SK-N-SH (cell line): Measurements from ENCODE around the gene XRCC3. TPM values are rescaled to one million over a fixed set of nuclear protein-coding genes. Genes with fewer than 3 reads are reported as not detected.

Experiments used
- CTCF ChIA-PET: fragments of 300-600, 350-600 bp; formaldehyde crosslinking; extraction: SDS; loops from one replicate; lab custom pipeline; 2021; lab: Yijun Ruan, JAX
- POLR2A ChIA-PET: fragments of 350-600 bp; sonication (Branson Sonifier 250); formaldehyde crosslinking; extraction: SDS; loops from one replicate; lab custom pipeline; 2020; ENCODE audit warnings: antibody characterized with exemption, inconsistent platforms; lab: Yijun Ruan, JAX
- DNase-seq: peaks from one replicate; pipeline ENCODE4 v3.0.0; 2012
- H2AFZ ChIP-seq: fragments of 200-600 bp; sonication (generic); 2 replicates; pipeline ENCODE4 v1.8.1; 2016; ENCODE audit warnings: antibody characterized with exemption, mild to moderate bottlenecking, low read depth
- H3F3A ChIP-seq: fragments of 200-600 bp; sonication (generic); replicated peaks from 2 replicates; pipeline ENCODE3; 2016; ENCODE audit warnings: antibody characterized with exemption, mild to moderate bottlenecking; ENCODE audit not compliant: insufficient read depth
- H3K27ac ChIP-seq, 2 experiments: fragments of 200-500 bp in 1 of 2; fragments of 200-600 bp in 1 of 2; sonication (Bioruptor generic) in 1 of 2; sonication (generic), shearing (Covaris generic) in 1 of 2; 2 replicates each; pipeline versions ENCODE4 v1.5.1 to v1.6.1; 2014 to 2016; ENCODE audit warnings: low read depth in 2 of 2, inconsistent platforms in 1 of 2, low read length in 1 of 2, mild to moderate bottlenecking in 1 of 2, mixed read lengths in 1 of 2
- H3K27me3 ChIP-seq: fragments of 200-600 bp; sonication (generic), shearing (Covaris generic); 2 replicates; pipeline ENCODE4 v1.6.1; 2016; ENCODE audit warnings: mixed run types; ENCODE audit not compliant: insufficient read depth
- H3K36me3 ChIP-seq, 2 experiments: fragments of 200-500 bp in 1 of 2; fragments of 200-600 bp in 1 of 2; sonication (Bioruptor generic) in 1 of 2; sonication (generic) in 1 of 2; replicated peaks in 1 of 2; 2 replicates each; pipeline versions ENCODE3 to v1.5.1; 2014 to 2016; ENCODE audit warnings: low read length in 1 of 2, mild to moderate bottlenecking in 1 of 2; ENCODE audit not compliant: insufficient read depth in 2 of 2, control insufficient read depth in 1 of 2
- H3K4me1 ChIP-seq, 2 experiments: fragments of 200-500 bp in 1 of 2; fragments of 200-600 bp in 1 of 2; sonication (Bioruptor generic) in 1 of 2; sonication (generic), shearing (Covaris generic) in 1 of 2; 2 replicates each; pipeline versions ENCODE4 v1.5.1 to v1.6.1; 2014 to 2016; ENCODE audit warnings: low read depth in 1 of 2, low read length in 1 of 2, mixed run types in 1 of 2; ENCODE audit not compliant: insufficient read depth in 2 of 2, control insufficient read depth in 1 of 2
- H3K4me2 ChIP-seq: fragments of 200-600 bp; sonication (generic), shearing (Covaris generic); 2 replicates; pipeline ENCODE4 v1.6.1; 2017; ENCODE audit warnings: mixed run types
- H3K4me3 ChIP-seq, 2 experiments: fragments of 200-500 bp in 1 of 2; fragments of 200-600 bp in 1 of 2; sonication (Bioruptor generic) in 1 of 2; sonication (generic), shearing (Covaris generic) in 1 of 2; 2 replicates each; pipeline versions ENCODE4 v1.5.1 to v1.8.1; 2014 to 2016; ENCODE audit warnings: low read depth in 2 of 2, inconsistent platforms in 1 of 2, low read length in 1 of 2, mild to moderate bottlenecking in 1 of 2, mixed read lengths in 1 of 2, moderate library complexity in 1 of 2
- H3K79me2 ChIP-seq: fragments of 200-600 bp; sonication (generic); 2 replicates; pipeline ENCODE4 v1.8.1; 2017; ENCODE audit warnings: mild to moderate bottlenecking; ENCODE audit not compliant: insufficient read depth
- H3K9ac ChIP-seq: fragments of 200-600 bp; sonication (generic); 2 replicates; pipeline ENCODE4 v1.6.1; 2017; ENCODE audit warnings: mixed run types
- H3K9me2 ChIP-seq: fragments of 200-600 bp; sonication (generic); 2 replicates; pipeline ENCODE4 v1.6.1; 2017; ENCODE audit warnings: mixed run types
- H3K9me3 ChIP-seq: fragments of 200-600 bp; sonication (generic); 2 replicates; pipeline ENCODE4 v1.6.1; 2017; ENCODE audit warnings: mixed run types, mild to moderate bottlenecking, moderate library complexity
- H4K20me1 ChIP-seq: fragments of 200-600 bp; sonication (generic); 2 replicates; pipeline ENCODE4 v1.6.1; 2017; ENCODE audit warnings: mild to moderate bottlenecking, mixed run types; ENCODE audit not compliant: insufficient read depth
- CHD2 ChIP-seq: fragments of 150-350 bp; IDR thresholded peaks from 2 replicates; pipeline ENCODE4 v1.6.1; 2018; ENCODE audit warnings: low read length; ENCODE audit not compliant: partially characterized antibody
- EP300 ChIP-seq, 2 experiments: IDR thresholded peaks; 2 replicates each; pipeline versions ENCODE4 v1.4.0 to v1.6.1; 2012; ENCODE audit warnings: borderline replicate concordance in 1 of 2, low read depth in 1 of 2, low read length in 1 of 2
- EZH2phosphoT487 ChIP-seq: fragments of 200-600 bp; sonication (generic); IDR thresholded peaks from 2 replicates; pipeline ENCODE4 v1.6.1; 2017; ENCODE audit warnings: low read depth, mixed run types, mild to moderate bottlenecking, antibody characterized with exemption, moderate library complexity, borderline replicate concordance
- FOXJ3 ChIP-seq: sonication (generic); formaldehyde crosslinking; IDR thresholded peaks from 2 replicates; pipeline ENCODE4 v1.5.1; 2020; ENCODE audit warnings: mild to moderate bottlenecking, missing genetic modification reagents
- GATA2 ChIP-seq: sonication (generic); formaldehyde crosslinking; IDR thresholded peaks from 2 replicates; pipeline ENCODE4 v1.5.0; 2020; ENCODE audit warnings: mild to moderate bottlenecking, missing genetic modification reagents
- IRF3 ChIP-seq: fragments of 150-350 bp; IDR thresholded peaks from 2 replicates; pipeline ENCODE4 v1.6.1; 2016; ENCODE audit warnings: mild to moderate bottlenecking, low read depth, low read length
- MAX ChIP-seq: IDR thresholded peaks from 2 replicates; pipeline ENCODE4 v1.4.0; 2012; ENCODE audit warnings: low read depth
- MXI1 ChIP-seq: IDR thresholded peaks from 2 replicates; pipeline ENCODE4 v1.6.1; 2012; ENCODE audit warnings: mild to moderate bottlenecking, low read depth, low read length, improper control_type of control experiment
- NFIC ChIP-seq: IDR thresholded peaks from 2 replicates; pipeline ENCODE4 v1.4.0; 2012; ENCODE audit warnings: borderline replicate concordance
- NRF1 ChIP-seq: IDR thresholded peaks from 2 replicates; pipeline ENCODE4 v1.6.1; 2012; ENCODE audit warnings: low read depth, mild to moderate bottlenecking, low read length
- RAD21 ChIP-seq: IDR thresholded peaks from 2 replicates; pipeline ENCODE4 v1.6.1; 2012; ENCODE audit warnings: mild to moderate bottlenecking, low read length
- RXRA ChIP-seq: IDR thresholded peaks from 2 replicates; pipeline ENCODE4 v1.4.0; 2012; ENCODE audit warnings: low read depth, mild to moderate bottlenecking, borderline replicate concordance
- SIN3A ChIP-seq: IDR thresholded peaks from 2 replicates; pipeline ENCODE4 v1.6.1; 2012; ENCODE audit warnings: low read depth, mild to moderate bottlenecking, low read length, moderate library complexity, borderline replicate concordance
- SMC3 ChIP-seq: IDR thresholded peaks from 2 replicates; pipeline ENCODE4 v1.6.1; 2012; ENCODE audit warnings: low read depth, low read length, improper control_type of control experiment
- TAF1 ChIP-seq: IDR thresholded peaks from 2 replicates; pipeline ENCODE4 v1.6.1; 2012; ENCODE audit warnings: low read depth, mild to moderate bottlenecking, low read length, moderate library complexity, borderline replicate concordance
- TCF12 ChIP-seq: IDR thresholded peaks from 2 replicates; pipeline ENCODE4 v1.4.0; 2012
- USF2 ChIP-seq: fragments of 150-350 bp; IDR thresholded peaks from 2 replicates; pipeline ENCODE4 v1.6.1; 2017; ENCODE audit warnings: antibody characterized with exemption, low read length, low read depth, borderline replicate concordance
- WGBS: methylation state at CpG from one replicate; pipeline ENCODE4 v1.1.6; 2017; ENCODE audit warnings: low lambda C conversion rate; 5-methylcytosine and 5-hydroxymethylcytosine counted together
- polyA plus RNA-seq, 3 experiments: library from polyadenylated mRNA; depleted of rRNA; stranded (reverse); fragments of >200 nt; gene quantifications; 2 replicates each; pipeline ENCODE4 v1.2.3, GENCODE V29; 2012

Gene XRCC3
- polyA plus RNA-seq, 1 of the 3 experiments (the other 2 are of a cell fraction) = 11.7 TPM

- DNase-seq = no peak
Observed at GRCh38 chr14:103735815-103736545, 20.7 kb upstream of the XRCC3 start.

GRCh38 chr14:103735439-103735814 is 20.2 kb upstream of the XRCC3 start:
- no peaks in the 10 kb centered on the region for H3K9me3 ChIP-seq
- no peaks in the 10 kb centered on the region for H3K79me2 ChIP-seq
- no peaks in the 10 kb centered on the region for H4K20me1 ChIP-seq
- H3K9ac ChIP-seq = no peak overlapping the region
- H3K27ac ChIP-seq = no peak overlapping the region; a peak in 1 of 4 replicates
- peaks cover 9 to 57% of the 10 kb centered on the region in 2 experiments for H3K36me3 ChIP-seq
- H2AFZ ChIP-seq = no peak overlapping the region
- TF ChIP-seq SMC3 (no peak), CHD2 (no peak), NFIC (no peak), MXI1 (no peak)
- DNase-seq = no peak
- ChIA-PET CTCF (interaction anchor here (0.6 to 1.5 kb wide), 5 partner anchors 9 to 186 kb away, joined by 3 to 4 read pairs (median 3); a partner anchor contains a TSS), POLR2A (interaction anchor here (0.6 kb wide), 1 partner anchor 339 kb away, joined by 3 read pairs; no protein-coding TSS in a partner anchor)
- H3K9me2 ChIP-seq = no peaks in the 10 kb centered on the region
- H3K4me1 ChIP-seq = no peaks in the 10 kb centered on the region
- H3F3A ChIP-seq = no peaks in the 10 kb centered on the region
- H3K4me3 ChIP-seq = no peak overlapping the region
- no peak overlapping the region for H3K4me2 ChIP-seq
- 80% methylated on average over 5 of the region's 7 CpGs for WGBS
- no peaks in the 10 kb centered on the region for H3K27me3 ChIP-seq

More at GRCh38 chr14:103735815-103736545, 20.7 kb upstream of the XRCC3 start:
- Histone ChIP-seq H2AFZ (no peak overlapping the region), H3K9ac (no peak overlapping the region), H3K4me2 (no peak overlapping the region), H3K27ac (no peak overlapping the region; a peak in 1 of 4 replicates), H3K4me3 (no peak overlapping the region), H3K27me3 (no peaks in the 10 kb centered on the region), H3K9me2 (no peaks in the 10 kb centered on the region), H4K20me1 (no peaks in the 10 kb centered on the region), H3K9me3 (no peaks in the 10 kb centered on the region), H3K36me3 (peaks cover 9 to 56% of the 10 kb centered on the region in 2 experiments), H3K4me1 (no peaks in the 10 kb centered on the region), H3F3A (no peaks in the 10 kb centered on the region), H3K79me2 (no peaks in the 10 kb centered on the region)
- ChIA-PET CTCF (interaction anchor here (0.6 to 1.8 kb wide), 7 partner anchors 9 to 283 kb away, joined by 3 to 4 read pairs (median 3); a partner anchor contains a TSS), POLR2A (interaction anchor here (0.6 kb wide), 1 partner anchor 338 kb away, joined by 3 read pairs; no protein-coding TSS in a partner anchor)
- 90% methylated on average over 17 of the region's 22 CpGs for WGBS
- TF ChIP-seq RXRA = no peak
- no peak for TF ChIP-seq SIN3A
- no peak for TF ChIP-seq GATA2 (CRISPR knock-in tag)
- TF ChIP-seq NFIC = no peak
- no peak for TF ChIP-seq NRF1
- TF ChIP-seq EZH2phosphoT487 = no peak
- TF ChIP-seq FOXJ3 = no peak

- ChIA-PET POLR2A (interaction anchor here (0.6 kb wide), 1 partner anchor 339 kb away, joined by 3 read pairs; no protein-coding TSS in a partner anchor), CTCF (interaction anchor here (1.2 to 1.4 kb wide), 2 partner anchors 10 to 166 kb away, joined by 3 to 4 read pairs; no protein-coding TSS in a partner anchor)
- Histone ChIP-seq H3K9me3 (no peaks in the 10 kb centered on the region), H3K4me2 (no peak overlapping the region), H2AFZ (no peak overlapping the region), H3K4me1 (no peaks in the 10 kb centered on the region), H3K36me3 (peaks cover 9 to 59% of the 10 kb centered on the region in 2 experiments), H3K27ac (no peak overlapping the region), H3K4me3 (no peak overlapping the region), H3K79me2 (no peaks in the 10 kb centered on the region), H3K9me2 (no peaks in the 10 kb centered on the region), H3K9ac (no peak overlapping the region), H3K27me3 (no peaks in the 10 kb centered on the region), H4K20me1 (no peaks in the 10 kb centered on the region), H3F3A (no peaks in the 10 kb centered on the region)
- WGBS = 96% methylated on average over 11 of the region's 12 CpGs
- no peak for DNase-seq
- TF ChIP-seq EP300 (IDR thresholded peaks at IDR 0.05; ENCODE audit: borderline replicate concordance in 1 of 2, low read depth in 1 of 2, low read length in 1 of 2) (no peak), FOXJ3 (no peak), TAF1 (no peak), IRF3 (no peak), RXRA (no peak), USF2 (no peak), RAD21 (no peak), TCF12 (no peak), NRF1 (no peak), MAX (no peak)
Observed at GRCh38 chr14:103735022-103735421, 19.8 kb upstream of the XRCC3 start.
